Ascending aorta (tissue), 2 donors: Measurements from ENCODE around the gene CLEC20A. TPM values are rescaled to one million over a fixed set of nuclear protein-coding genes. Genes with fewer than 3 reads are reported as not detected.

ENCODE experiments used
- DNase-seq, 2 donors: peaks; one replicate each; pipeline ENCODE4 v3.0.0-alpha.2; 2019; ENCODE audit warnings: low spot score in 2 of 2
- H3K27ac ChIP-seq, 2 donors: fragments of 200-600 bp; sonication (generic); one replicate each; pipeline ENCODE4 v1.5.1; 2016 to 2017; ENCODE audit warnings: mild to moderate bottlenecking in 1 of 2
- H3K27me3 ChIP-seq: fragments of 200-600 bp; sonication (generic); one replicate; pipeline ENCODE4 v1.5.1; 2017
- H3K36me3 ChIP-seq, 2 donors: fragments of 200-600 bp; sonication (generic); one replicate each; pipeline ENCODE4 v1.5.1; 2016
- H3K4me1 ChIP-seq, 2 donors: fragments of 200-600 bp; sonication (generic); one replicate each; pipeline ENCODE4 v1.5.1; 2016 to 2017; ENCODE audit warnings: mild to moderate bottlenecking in 1 of 2
- H3K4me3 ChIP-seq, 2 donors: fragments of 200-600 bp; sonication (generic); one replicate each; pipeline ENCODE4 v1.5.1; 2016 to 2017; ENCODE audit warnings: mild to moderate bottlenecking in 1 of 2
- H3K9me3 ChIP-seq, 2 donors: fragments of 200-600 bp; sonication (generic); one replicate each; pipeline ENCODE4 v1.5.1; 2016
- intact Hi-C: fragments of 100-400 bp; cut with DNase I; formaldehyde crosslinking; loops from one replicate; pipeline ENCODE4 v1.15.1; 2023
- total RNA-seq: library from RNA; depleted of rRNA; stranded (reverse); fragments of >200 nt; gene quantifications from one replicate; pipeline ENCODE4 v1.1.0, GENCODE V29; 2016
- TF ChIP-seq, protein P1 (sequence below), 3 experiments: fragments of 200-600 bp in 2 of 3; fragments of 450-650 bp in 1 of 3; sonication (generic) in 2 of 3; IDR thresholded peaks; one replicate each; pipeline ENCODE4 v1.5.1; 2016 to 2019; ENCODE audit warnings: antibody characterized with exemption in 3 of 3, mild to moderate bottlenecking in 1 of 3, moderate library complexity in 1 of 3

Gene CLEC20A
- total RNA-seq, 1 donor from 2014 or later, result not detected

DNA sequence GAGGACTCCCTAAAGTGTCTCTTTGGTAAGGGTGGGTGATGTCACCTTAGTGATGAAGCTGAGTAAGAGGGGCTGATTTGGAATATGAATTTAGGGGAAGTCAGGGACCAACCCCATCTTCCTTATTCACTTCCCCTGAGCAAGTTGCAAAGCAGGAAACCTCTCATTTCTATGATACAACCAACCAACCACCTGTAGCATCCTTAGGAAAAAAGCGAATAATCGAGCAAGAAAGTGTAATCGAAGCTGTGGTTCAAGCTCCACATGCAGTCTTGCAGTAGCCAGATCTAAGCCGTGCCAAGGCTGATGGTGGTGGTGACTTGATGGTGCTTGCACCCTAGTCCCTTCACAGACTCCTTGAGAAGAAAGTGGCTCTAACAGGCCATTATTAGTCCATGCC lies 19.3 kb upstream of the CLEC20A start:
- H3K4me1 ChIP-seq, result no peaks in the 10 kb centered on the region
- no peak for DNase-seq
- intact Hi-C loops, result no loop called here
- TF ChIP-seq, protein P1, sequence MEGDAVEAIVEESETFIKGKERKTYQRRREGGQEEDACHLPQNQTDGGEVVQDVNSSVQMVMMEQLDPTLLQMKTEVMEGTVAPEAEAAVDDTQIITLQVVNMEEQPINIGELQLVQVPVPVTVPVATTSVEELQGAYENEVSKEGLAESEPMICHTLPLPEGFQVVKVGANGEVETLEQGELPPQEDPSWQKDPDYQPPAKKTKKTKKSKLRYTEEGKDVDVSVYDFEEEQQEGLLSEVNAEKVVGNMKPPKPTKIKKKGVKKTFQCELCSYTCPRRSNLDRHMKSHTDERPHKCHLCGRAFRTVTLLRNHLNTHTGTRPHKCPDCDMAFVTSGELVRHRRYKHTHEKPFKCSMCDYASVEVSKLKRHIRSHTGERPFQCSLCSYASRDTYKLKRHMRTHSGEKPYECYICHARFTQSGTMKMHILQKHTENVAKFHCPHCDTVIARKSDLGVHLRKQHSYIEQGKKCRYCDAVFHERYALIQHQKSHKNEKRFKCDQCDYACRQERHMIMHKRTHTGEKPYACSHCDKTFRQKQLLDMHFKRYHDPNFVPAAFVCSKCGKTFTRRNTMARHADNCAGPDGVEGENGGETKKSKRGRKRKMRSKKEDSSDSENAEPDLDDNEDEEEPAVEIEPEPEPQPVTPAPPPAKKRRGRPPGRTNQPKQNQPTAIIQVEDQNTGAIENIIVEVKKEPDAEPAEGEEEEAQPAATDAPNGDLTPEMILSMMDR (IDR thresholded peaks at IDR 0.05), result no peak
- H3K27me3 ChIP-seq, result no peaks in the 10 kb centered on the region
- H3K36me3 ChIP-seq, result no peaks in the 10 kb centered on the region
- no peak overlapping the region for H3K4me3 ChIP-seq
- no peak overlapping the region for H3K27ac ChIP-seq
- H3K9me3 ChIP-seq, result no peaks in the 10 kb centered on the region

DNA sequence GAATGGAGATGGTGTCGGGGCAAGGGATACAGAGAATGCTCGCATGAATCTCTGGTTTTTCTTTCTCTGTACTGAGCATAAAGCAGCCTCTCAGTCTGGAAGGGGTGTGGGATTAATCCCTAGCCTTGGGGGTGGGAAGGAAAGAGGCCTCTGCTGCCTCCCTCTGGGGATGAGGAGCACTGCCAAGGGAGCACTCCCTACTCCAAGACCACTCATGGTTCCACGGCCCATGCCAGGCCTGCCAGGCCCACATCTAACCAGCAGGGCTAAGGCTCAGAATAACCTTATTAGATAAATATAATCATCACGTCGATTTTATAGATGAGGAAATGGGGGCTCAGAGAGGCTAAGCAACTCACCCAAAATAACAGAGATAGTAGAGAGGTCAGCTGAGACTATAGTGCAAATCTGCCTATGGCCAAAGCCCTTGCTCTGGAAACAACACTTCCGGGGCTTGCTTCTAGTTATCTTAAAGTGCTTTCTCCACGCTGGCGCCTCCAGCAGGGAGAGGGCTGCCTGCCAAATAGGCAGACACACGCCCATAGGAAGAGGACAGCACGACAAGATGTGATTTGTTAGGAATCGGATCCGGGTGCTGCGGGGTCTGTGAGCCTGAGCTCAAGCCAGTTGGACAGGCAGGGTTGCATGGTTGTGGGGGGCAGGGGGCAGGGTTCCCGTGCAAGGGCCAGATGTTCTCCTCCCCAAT lies 16.7 kb upstream of the CLEC20A start:
- H3K9me3 ChIP-seq, result no peaks in the 10 kb centered on the region
- intact Hi-C loops, result no loop called here
- no peak overlapping the region for H3K4me3 ChIP-seq
- no peaks in the 10 kb centered on the region for H3K36me3 ChIP-seq
- no peak overlapping the region for H3K27ac ChIP-seq
- TF ChIP-seq, protein P1 (IDR thresholded peaks at IDR 0.05), result no peak
- no peaks in the 10 kb centered on the region for H3K4me1 ChIP-seq
- no peaks in the 10 kb centered on the region for H3K27me3 ChIP-seq
- DNase-seq, result no peak

DNA sequence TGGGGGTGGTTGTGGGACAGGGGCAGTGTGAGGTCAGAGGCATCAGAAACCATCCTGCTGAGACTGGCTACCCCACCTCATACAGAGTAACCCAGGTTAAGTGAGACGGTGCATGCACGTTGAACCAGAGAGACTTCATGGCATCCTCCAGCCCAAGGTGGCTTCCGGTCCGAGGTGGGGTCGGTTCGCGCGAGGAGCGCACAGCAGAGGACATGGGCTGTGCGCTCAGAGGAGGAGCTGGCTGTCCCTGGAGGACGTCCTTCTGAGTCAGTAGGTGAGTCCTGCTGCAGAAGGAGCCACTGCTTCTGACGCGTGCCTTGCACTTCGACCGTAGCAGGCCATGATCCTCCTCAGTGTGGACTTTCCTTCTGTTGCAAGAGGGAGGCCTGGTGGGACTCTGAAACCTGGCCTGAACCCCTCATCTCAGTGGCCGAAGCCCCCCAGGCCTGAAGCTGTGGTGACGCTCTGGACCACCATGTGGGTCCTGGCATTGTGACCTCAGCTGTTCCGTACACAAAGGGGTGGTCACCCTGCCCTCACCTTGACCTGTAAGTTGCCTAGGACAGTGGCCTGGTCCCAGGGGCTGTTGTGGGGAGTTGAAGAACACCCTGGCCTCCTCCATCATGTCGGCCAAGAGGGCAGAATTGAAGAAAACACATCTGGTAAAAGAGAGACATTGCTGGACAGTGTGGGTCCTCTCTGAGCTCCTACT lies 16.0 kb upstream of the CLEC20A start, which contains the start of gene TEX35:
Gene TEX35, plus strand, starts transcription at position 544 of the 712 bp plus-strand sequence. Its CDS starts 80 bp downstream, at position 624.
- Histone ChIP-seq H3K4me1 (no peaks in the 10 kb centered on the region), H3K4me3 (no peak within 1 kb of the TSS), H3K27ac (no peak within 1 kb of the TSS), H3K9me3 (no peaks in the 10 kb centered on the region), H3K36me3 (no peaks in the 10 kb centered on the region), H3K27me3 (no peaks in the 10 kb centered on the region)
- intact Hi-C loops, result no loop called here
- TF ChIP-seq, protein P1 (IDR thresholded peaks at IDR 0.05), result no peak
- no peak for DNase-seq

DNA sequence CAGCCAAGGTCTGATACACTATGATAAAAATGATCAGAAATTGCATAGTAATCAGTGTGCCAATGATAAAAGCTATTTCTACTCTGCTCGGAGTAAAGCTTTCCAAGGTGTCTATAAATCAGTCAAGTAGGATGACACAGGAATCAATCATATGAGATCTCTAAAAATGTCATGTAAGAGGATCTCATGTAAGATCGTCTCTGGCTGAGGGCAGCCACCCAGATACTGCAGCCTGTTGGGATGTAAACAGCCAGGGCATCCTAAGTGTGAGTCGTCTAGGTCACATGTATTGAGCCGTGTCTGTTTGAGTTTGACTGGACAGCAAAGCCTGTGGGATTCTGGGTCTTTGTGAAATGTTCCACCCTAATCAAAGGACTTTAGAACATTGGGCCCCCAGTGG lies 13.4 kb upstream of the CLEC20A start:
- TF ChIP-seq, protein P1 (IDR thresholded peaks at IDR 0.05), result no peak
- Histone ChIP-seq H3K4me3 (no peak overlapping the region), H3K4me1 (no peaks in the 10 kb centered on the region), H3K27me3 (no peaks in the 10 kb centered on the region), H3K9me3 (no peaks in the 10 kb centered on the region), H3K36me3 (no peaks in the 10 kb centered on the region), H3K27ac (no peak overlapping the region)
- no peak for DNase-seq
- intact Hi-C loops, result no loop called here

DNA sequence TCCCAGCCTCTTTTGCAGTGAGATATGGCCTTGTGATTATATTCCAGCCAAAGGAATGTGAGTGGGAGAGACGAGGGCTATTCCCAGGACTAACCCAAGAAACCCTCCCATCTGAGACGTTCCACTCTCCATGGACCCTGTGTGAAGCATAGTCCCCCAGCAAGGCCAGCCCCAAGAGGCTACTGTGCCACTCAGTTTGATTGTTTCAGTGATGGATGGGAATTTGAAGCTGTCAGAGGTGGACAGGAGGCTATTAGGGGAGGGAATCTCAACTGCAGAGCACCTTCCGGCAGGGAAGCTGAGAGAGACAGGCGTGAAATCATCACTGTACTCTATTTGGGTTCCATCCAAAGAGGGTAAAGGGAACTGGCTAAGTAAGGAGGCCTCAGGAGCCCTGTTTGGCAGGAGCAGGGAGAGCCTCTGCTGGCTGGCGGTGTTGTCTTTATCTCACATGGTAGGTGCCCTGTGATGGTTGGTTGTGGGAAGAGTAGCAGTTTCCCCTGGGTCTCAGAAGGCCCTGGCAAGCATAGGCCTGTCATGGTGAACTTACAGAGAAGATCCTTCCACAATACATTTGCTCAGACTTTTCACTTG lies 12.7 kb upstream of the CLEC20A start:
- intact Hi-C loops, result no loop called here
- H3K36me3 ChIP-seq, result no peaks in the 10 kb centered on the region
- no peak for DNase-seq
- H3K27ac ChIP-seq, result no peak overlapping the region
- H3K27me3 ChIP-seq, result no peaks in the 10 kb centered on the region
- H3K4me3 ChIP-seq, result no peak overlapping the region
- H3K4me1 ChIP-seq, result no peaks in the 10 kb centered on the region
- TF ChIP-seq, protein P1 (IDR thresholded peaks at IDR 0.05), result no peak
- H3K9me3 ChIP-seq, result no peaks in the 10 kb centered on the region
